Calu3 (cell line): ENCODE data around the gene IBTK. TPM values are rescaled to one million over a fixed set of nuclear protein-coding genes. Genes with fewer than 3 reads are reported as not detected.

Experiments used
- BruUV-seq: library from RNA; stranded (reverse); fragments of 400-500 nt; replicated peaks from 2 replicates; lab custom pipeline; 2021; lab: Mats Ljungman, UMichigan
- CTCF ChIA-PET: fragments of 300-600 bp; sonication (Branson Sonifier 250); formaldehyde crosslinking; loops from one replicate; lab custom pipeline; 2022; ENCODE audit warnings: antibody characterized with exemption; lab: Charles Lee
- DNase-seq: peaks from one replicate; pipeline ENCODE4 v3.0.0; 2022
- H3K27ac Mint-ChIP-seq: one replicate; pipeline ENCODE4 v1.8.0; 2022; ENCODE audit warnings: mixed read lengths; ENCODE audit not compliant: unreplicated experiment
- H3K27me3 Mint-ChIP-seq: one replicate; pipeline ENCODE4 v1.8.0; 2022; ENCODE audit warnings: mixed read lengths; ENCODE audit not compliant: unreplicated experiment
- H3K36me3 Mint-ChIP-seq: one replicate; pipeline ENCODE4 v1.8.0; 2022; ENCODE audit warnings: mild to moderate bottlenecking, moderate library complexity, mixed read lengths; ENCODE audit not compliant: insufficient read depth, unreplicated experiment
- H3K4me1 Mint-ChIP-seq: one replicate; pipeline ENCODE4 v1.8.0; 2022; ENCODE audit warnings: mild to moderate bottlenecking, low read depth, mixed read lengths; ENCODE audit not compliant: unreplicated experiment
- H3K4me3 Mint-ChIP-seq: one replicate; pipeline ENCODE4 v1.8.0; 2022; ENCODE audit warnings: mild to moderate bottlenecking, low read depth, moderate library complexity, mixed read lengths; ENCODE audit not compliant: unreplicated experiment
- H3K9me3 Mint-ChIP-seq: one replicate; pipeline ENCODE4 v1.8.0; 2022; ENCODE audit warnings: low read depth, mixed read lengths; ENCODE audit not compliant: unreplicated experiment
- intact Hi-C: fragments of 100-400 bp; cut with micrococcal nuclease; formaldehyde crosslinking; loops from one replicate; pipeline ENCODE4 v1.10.0; 2022; ENCODE audit not compliant: unreplicated experiment
- total RNA-seq: library from RNA; stranded (reverse); gene quantifications from 2 replicates; pipeline ENCODE4 v1.2.3, GENCODE V29; 2022
- TF ChIP-seq, protein P1 (sequence below): fragments of 200-600 bp; IDR thresholded peaks from one replicate; pipeline ENCODE4 v1.8.0; 2022; ENCODE audit warnings: antibody characterized with exemption; ENCODE audit not compliant: unreplicated experiment

The IBTK gene
- total RNA-seq, 1 experiment from 2014 or later, result 48.3 TPM

DNA sequence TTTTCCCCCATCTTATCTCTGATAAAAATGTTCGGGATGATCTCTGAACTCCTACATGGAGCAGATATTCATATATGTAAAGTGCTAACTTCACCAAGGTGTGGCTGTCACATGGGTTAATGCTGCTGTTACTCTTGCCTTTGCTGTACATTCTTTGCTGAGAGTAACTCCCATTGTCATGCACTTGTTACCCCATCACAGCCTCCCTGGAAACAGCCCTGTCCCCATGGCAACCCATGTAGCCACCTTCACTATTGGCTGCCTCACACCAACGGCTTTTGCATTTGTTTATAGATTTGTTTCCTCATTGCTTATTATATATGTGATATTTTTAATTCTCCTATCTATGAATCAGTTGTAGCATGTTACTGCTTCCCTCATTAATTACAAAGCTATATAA, 17.3 kb upstream of the IBTK start:
- no peaks in the 10 kb centered on the region for H3K27me3 Mint-ChIP-seq
- no peak overlapping the region for H3K27ac Mint-ChIP-seq
- H3K9me3 Mint-ChIP-seq, result no peaks in the 10 kb centered on the region
- H3K4me1 Mint-ChIP-seq, result peaks cover 8% of the 10 kb centered on the region
- H3K4me3 Mint-ChIP-seq, result no peak overlapping the region
- DNase-seq, result no peak
- no TSS peak for BruUV-seq
- H3K36me3 Mint-ChIP-seq, result no peaks in the 10 kb centered on the region
- TF ChIP-seq, protein P1, sequence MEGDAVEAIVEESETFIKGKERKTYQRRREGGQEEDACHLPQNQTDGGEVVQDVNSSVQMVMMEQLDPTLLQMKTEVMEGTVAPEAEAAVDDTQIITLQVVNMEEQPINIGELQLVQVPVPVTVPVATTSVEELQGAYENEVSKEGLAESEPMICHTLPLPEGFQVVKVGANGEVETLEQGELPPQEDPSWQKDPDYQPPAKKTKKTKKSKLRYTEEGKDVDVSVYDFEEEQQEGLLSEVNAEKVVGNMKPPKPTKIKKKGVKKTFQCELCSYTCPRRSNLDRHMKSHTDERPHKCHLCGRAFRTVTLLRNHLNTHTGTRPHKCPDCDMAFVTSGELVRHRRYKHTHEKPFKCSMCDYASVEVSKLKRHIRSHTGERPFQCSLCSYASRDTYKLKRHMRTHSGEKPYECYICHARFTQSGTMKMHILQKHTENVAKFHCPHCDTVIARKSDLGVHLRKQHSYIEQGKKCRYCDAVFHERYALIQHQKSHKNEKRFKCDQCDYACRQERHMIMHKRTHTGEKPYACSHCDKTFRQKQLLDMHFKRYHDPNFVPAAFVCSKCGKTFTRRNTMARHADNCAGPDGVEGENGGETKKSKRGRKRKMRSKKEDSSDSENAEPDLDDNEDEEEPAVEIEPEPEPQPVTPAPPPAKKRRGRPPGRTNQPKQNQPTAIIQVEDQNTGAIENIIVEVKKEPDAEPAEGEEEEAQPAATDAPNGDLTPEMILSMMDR, result no peak
- CTCF ChIA-PET, result no interaction called here
- intact Hi-C loops, result no loop called here

DNA sequence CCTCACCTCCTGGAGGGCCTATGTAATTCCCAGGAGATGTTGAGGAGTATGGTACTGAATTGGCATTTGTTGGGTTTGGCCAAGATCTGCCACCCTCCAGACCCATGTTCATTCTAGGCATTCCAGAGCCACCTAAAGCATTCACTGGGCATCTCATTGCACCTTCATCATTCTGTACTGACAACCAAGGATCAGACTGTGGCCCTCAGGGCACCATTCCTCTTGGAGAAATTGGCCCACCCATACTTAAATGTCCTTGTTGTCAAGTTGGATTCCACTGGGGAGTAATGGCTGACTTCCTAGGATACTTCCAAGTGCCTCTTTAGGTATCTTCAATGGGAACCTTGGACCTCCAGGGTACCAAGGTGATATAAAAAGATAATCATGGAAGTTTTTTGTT, 16.8 kb upstream of the IBTK start:
- TF ChIP-seq, protein P1, result no peak
- intact Hi-C loops, result no loop called here
- H3K36me3 Mint-ChIP-seq, result no peaks in the 10 kb centered on the region
- H3K27me3 Mint-ChIP-seq, result no peaks in the 10 kb centered on the region
- H3K9me3 Mint-ChIP-seq, result no peaks in the 10 kb centered on the region
- H3K4me3 Mint-ChIP-seq, result no peak overlapping the region
- no TSS peak for BruUV-seq
- H3K27ac Mint-ChIP-seq, result no peak overlapping the region
- no peak for DNase-seq
- CTCF ChIA-PET, result no interaction called here
- peaks cover 8% of the 10 kb centered on the region for H3K4me1 Mint-ChIP-seq

- Mint-ChIP-seq H3K4me3 (no peak overlapping the region), H3K27ac (no peak overlapping the region), H3K27me3 (no peaks in the 10 kb centered on the region), H3K4me1 (peaks cover 8% of the 10 kb centered on the region), H3K9me3 (no peaks in the 10 kb centered on the region), H3K36me3 (no peaks in the 10 kb centered on the region)
- TF ChIP-seq, protein P1, result no peak
- intact Hi-C loops, result no loop called here
- CTCF ChIA-PET, result no interaction called here
- DNase-seq, result no peak
- no TSS peak for BruUV-seq
Measured at GRCh38 chr6:82263916-82264315, 16.4 kb upstream of the IBTK start.

- intact Hi-C loops, result no loop called here
Measured at GRCh38 chr6:82260997-82261732, 13.6 kb upstream of the IBTK start.

More at GRCh38 chr6:82260997-82261732, 13.6 kb upstream of the IBTK start:
- no peak for DNase-seq
- CTCF ChIA-PET, result interaction anchor here (0.6 to 1.4 kb wide), 4 partner anchors 11 to 1339 kb away, joined by 3 to 8 read pairs (median 4); partner anchors contain the start of gene UBE3D
- no peak overlapping the region for H3K27ac Mint-ChIP-seq
- peaks cover 8% of the 10 kb centered on the region for H3K4me1 Mint-ChIP-seq
- TF ChIP-seq, protein P1, result no peak
- no peaks in the 10 kb centered on the region for H3K36me3 Mint-ChIP-seq
- H3K27me3 Mint-ChIP-seq, result no peaks in the 10 kb centered on the region
- H3K9me3 Mint-ChIP-seq, result no peaks in the 10 kb centered on the region
- BruUV-seq, result no TSS peak
- no peak overlapping the region for H3K4me3 Mint-ChIP-seq
